GM21526 (cell line): ENCODE results near the gene MTTP.
A peak's percentile ranks its signal among the peaks of the same experiment; 100 is the strongest.
"Not testable (repeated sequence)": the region's sequence is repeated elsewhere in the genome, so short reads cannot be mapped to it uniquely, and the experiment has no call there.

Experiments
- ATAC-seq: cut with Tn5 transposase; IDR thresholded peaks from one replicate; pipeline ENCODE4 v1.9.1; 2021; ENCODE audit warnings: moderate library complexity; ENCODE audit not compliant: unreplicated experiment, low FRiP score

The MTTP gene

GRCh38 chr4:99574530-99575324, at the start of gene MTTP:
Gene MTTP, plus strand, starts transcription at chr4:99574824. Its CDS starts 86 bp downstream, at chr4:99574910.
- ATAC-seq, result peak; percentile 77

GRCh38 chr4:99529228-99529627, 45.4 kb upstream of the MTTP start:
- no peak for ATAC-seq

GRCh38 chr4:99529956-99530355, 44.7 kb upstream of the MTTP start:
- ATAC-seq, result no peak

GRCh38 chr4:99534699-99535098, 39.9 kb upstream of the MTTP start:
- not testable (repeated sequence) for ATAC-seq

- no peak for ATAC-seq
These were observed 38.4 kb upstream of the MTTP start for GRCh38 chr4:99536271-99536670.

GRCh38 chr4:99536848-99537247, 37.8 kb upstream of the MTTP start:
- ATAC-seq, result no peak

GRCh38 chr4:99537674-99538073, 37.0 kb upstream of the MTTP start:
- ATAC-seq, result no peak

GRCh38 chr4:99540277-99540939, 34.2 kb upstream of the MTTP start:
- ATAC-seq, result no peak

GRCh38 chr4:99552872-99553271, 21.8 kb upstream of the MTTP start:
- no peak for ATAC-seq

- peak; percentile 95 for ATAC-seq
These were observed 11.1 kb upstream of the MTTP start, which contains the start of gene TRMT10A for GRCh38 chr4:99563310-99564186. Gene TRMT10A, minus strand, starts transcription at chr4:99564039. Its CDS starts 4,701 bp downstream, at chr4:99559338.

GRCh38 chr4:99564921-99565320, 9.7 kb upstream of the MTTP start:
- ATAC-seq, result no peak

GRCh38 chr4:99571883-99572282, 2.7 kb upstream of the MTTP start:
- ATAC-seq, result no peak

- no peak for ATAC-seq
These were observed 1.9 kb upstream of the MTTP start for GRCh38 chr4:99572527-99573240.

GRCh38 chr4:99573735-99574368, 772 bp upstream of the MTTP start:
- no peak for ATAC-seq

GRCh38 chr4:99578714-99579113, 4.1 kb downstream of the MTTP start:
- no peak for ATAC-seq

GRCh38 chr4:99585516-99585915, 10.9 kb downstream of the MTTP start:
- ATAC-seq, result no peak

GRCh38 chr4:99586322-99586721, 11.7 kb downstream of the MTTP start:
- no peak for ATAC-seq

GRCh38 chr4:99586797-99587196, 12.2 kb downstream of the MTTP start:
- no peak for ATAC-seq

- ATAC-seq, result no peak
These were observed 12.7 kb downstream of the MTTP start for GRCh38 chr4:99587309-99587708.

GRCh38 chr4:99587803-99588202, 13.2 kb downstream of the MTTP start:
- no peak for ATAC-seq
